HepG2 (cell line): Measurements from ENCODE around the gene TCAF1. TPM values are rescaled to one million over a fixed set of nuclear protein-coding genes. Genes with fewer than 3 reads are reported as not detected.
A peak's percentile ranks its signal among the peaks of the same experiment; 100 is the strongest.

ENCODE experiments used
- ETV5 ChIP-seq: IDR thresholded peaks from 2 replicates; pipeline ENCODE4 v1.6.1; 2018; ENCODE audit warnings: missing biosample characterization, missing genetic modification reagents, inconsistent platforms, borderline replicate concordance
- GABPA ChIP-seq, 2 experiments: IDR thresholded peaks; 2 replicates each; pipeline ENCODE4 v1.6.1; 2011 to 2016; ENCODE audit warnings: low read depth in 2 of 2, low read length in 1 of 2, missing biosample characterization in 1 of 2, missing genetic modification characterization in 1 of 2
- HDAC6 ChIP-seq: fragments of 200-600 bp; sonication (generic); IDR thresholded peaks from 2 replicates; pipeline ENCODE4 v1.7.0; 2017; ENCODE audit warnings: mild to moderate bottlenecking, antibody characterized with exemption, low read length, low read depth
- KDM2A ChIP-seq: sonication (generic); formaldehyde crosslinking; IDR thresholded peaks from 2 replicates; pipeline ENCODE4 v1.4.0; 2020; ENCODE audit warnings: low read depth, missing genetic modification reagents, borderline replicate concordance
- KMT2A ChIP-seq: sonication (generic); formaldehyde crosslinking; IDR thresholded peaks from 2 replicates; pipeline ENCODE4 v1.4.0; 2020; ENCODE audit warnings: missing genetic modification reagents
- MAX ChIP-seq: IDR thresholded peaks from 2 replicates; pipeline ENCODE4 v1.6.1; 2012; ENCODE audit warnings: inconsistent platforms
- MAZ ChIP-seq, 2 experiments: sonication (generic) in 1 of 2; formaldehyde crosslinking in 1 of 2; IDR thresholded peaks; 2 replicates each; pipeline versions ENCODE4 v1.5.0 to v1.6.1; 2012 to 2020; ENCODE audit warnings: low read depth in 2 of 2, mild to moderate bottlenecking in 2 of 2, borderline replicate concordance in 1 of 2, improper control_type of control experiment in 1 of 2, low read length in 1 of 2, missing genetic modification reagents in 1 of 2, moderate library complexity in 1 of 2
- NCOA5 ChIP-seq: sonication (generic); formaldehyde crosslinking; IDR thresholded peaks from 2 replicates; pipeline ENCODE4 v1.4.0; 2020; ENCODE audit warnings: missing genetic modification reagents
- RAD51 ChIP-seq: fragments of 450-650 bp; IDR thresholded peaks from 2 replicates; pipeline ENCODE4 v1.6.1; 2016; ENCODE audit warnings: borderline replicate concordance
- ZBTB49 ChIP-seq: sonication (generic); formaldehyde crosslinking; IDR thresholded peaks from 2 replicates; pipeline ENCODE4 v1.4.0; 2020; ENCODE audit warnings: missing genetic modification reagents, borderline replicate concordance
- ZKSCAN1 ChIP-seq: fragments of 150-350 bp; IDR thresholded peaks from 2 replicates; pipeline ENCODE4 v1.6.1; 2014; ENCODE audit warnings: low read length
- ZNF235 ChIP-seq: sonication (generic); formaldehyde crosslinking; IDR thresholded peaks from 2 replicates; pipeline ENCODE4 v1.8.1; 2023; ENCODE audit warnings: mild to moderate bottlenecking, missing genetic modification reagents, borderline replicate concordance
- ZNF605 ChIP-seq: sonication (generic); formaldehyde crosslinking; IDR thresholded peaks from 2 replicates; pipeline ENCODE4 v1.8.0; 2022; ENCODE audit warnings: mild to moderate bottlenecking, missing genetic modification reagents
- ZNF768 ChIP-seq: sonication (generic); formaldehyde crosslinking; IDR thresholded peaks from 2 replicates; pipeline ENCODE4 v1.4.0; 2020; ENCODE audit warnings: missing genetic modification reagents
- ZSCAN20 ChIP-seq: sonication (generic); formaldehyde crosslinking; IDR thresholded peaks from 2 replicates; pipeline ENCODE4 v1.4.0; 2020; ENCODE audit warnings: missing genetic modification reagents, mild to moderate bottlenecking, borderline replicate concordance
- polyA plus RNA-seq, 8 experiments: library from polyadenylated mRNA; depleted of rRNA in 3 of 8; stranded (reverse) in 7 of 8; unstranded in 1 of 8; fragments of >200 nt; fragmentation: Illumina TruSeq in 4 of 8; extraction: Trizol in 4 of 8; gene quantifications; 2 replicates each; pipeline versions ENCODE4 v1.2.1 to v1.2.3, GENCODE V29; 2011 to 2016; ENCODE audit warnings: low read depth in 4 of 8, missing spikeins in 1 of 8, mixed read lengths in 1 of 8; ENCODE audit not compliant: insufficient read depth in 1 of 8
- total RNA-seq, 5 experiments: library from RNA; depleted of rRNA; stranded (reverse); fragments of >200 nt; fragmentation: Illumina TruSeq; extraction: Trizol; gene quantifications; 2 replicates each; pipeline ENCODE4 v1.2.3, GENCODE V29; 2016; ENCODE audit warnings: low read depth in 1 of 5
- TF ChIP-seq, protein P1 (sequence below): sonication (generic); formaldehyde crosslinking; IDR thresholded peaks from 2 replicates; pipeline ENCODE4 v1.5.0; 2020; ENCODE audit warnings: mild to moderate bottlenecking, missing genetic modification reagents, moderate library complexity
- TF ChIP-seq, protein P2 (sequence below): sonication (generic); formaldehyde crosslinking; IDR thresholded peaks from 2 replicates; pipeline ENCODE4 v1.5.0; 2020; ENCODE audit warnings: mild to moderate bottlenecking, missing genetic modification reagents
- TF ChIP-seq, protein P3 (sequence below): sonication (generic); formaldehyde crosslinking; IDR thresholded peaks from 2 replicates; pipeline ENCODE4 v1.4.0; 2020; ENCODE audit warnings: missing genetic modification reagents
- TF ChIP-seq, protein P4 (sequence below): IDR thresholded peaks from 2 replicates; pipeline ENCODE4 v1.6.1; 2016; ENCODE audit warnings: missing genetic modification reagents, missing compliant biosample characterization
- TF ChIP-seq, protein P5 (sequence below): sonication (generic); formaldehyde crosslinking; IDR thresholded peaks from 2 replicates; pipeline ENCODE4 v1.4.0; 2020; ENCODE audit warnings: mild to moderate bottlenecking, missing genetic modification reagents

The TCAF1 gene
- total and polyA plus RNA-seq, 2 of the 13 experiments (the other 11 are each of a cell fraction or from before 2014, with no cell fraction given): 36.2 to 101 TPM

DNA sequence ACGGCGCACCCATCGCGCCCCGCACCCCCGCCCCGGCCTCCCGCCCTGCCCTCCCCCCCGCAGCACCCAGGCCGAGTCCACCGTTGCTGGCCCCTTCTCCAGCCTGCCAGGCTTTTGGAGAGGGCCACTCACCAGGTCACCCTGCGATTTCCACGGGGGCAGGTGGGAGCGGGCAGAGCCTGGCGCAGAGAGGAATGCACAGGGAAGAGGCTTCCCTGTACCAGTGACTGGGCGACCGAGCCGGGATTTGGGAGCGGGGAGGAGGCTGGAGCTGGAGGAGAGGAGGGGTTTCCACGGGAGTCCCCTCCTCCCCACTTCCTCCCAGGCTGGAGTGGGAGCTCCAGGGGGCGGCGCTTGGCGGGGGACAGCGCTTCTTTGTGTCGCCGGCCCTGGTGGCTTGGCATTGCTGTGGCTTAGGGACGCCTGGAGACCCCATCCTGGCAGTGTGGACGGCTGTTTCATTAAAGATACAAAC lies 19.3 kb downstream of the TCAF1 start (continued):
- TF ChIP-seq ZBTB49 (no peak), ZKSCAN1 (no peak), HDAC6 (no peak), ETV5 (CRISPR knock-in tag) (peak; percentile 38; the same call in 1 of the 2 replicates), MAZ (IDR thresholded peaks at IDR 0.05; ENCODE audit: borderline replicate concordance, low read depth, low read length) (no peak; the same call in 1 of the 2 replicates), MAZ (CRISPR knock-in tag; IDR thresholded peaks at IDR 0.05; ENCODE audit: low read depth) (no peak; the same call in 1 of the 2 replicates), KMT2A (CRISPR knock-in tag) (0 out of 2 replicates have a peak, but pooled peaks have one; percentile 45), NCOA5 (no peak), KDM2A (CRISPR knock-in tag) (peak; percentile 99), ZNF768 (CRISPR knock-in tag) (no peak), GABPA (IDR thresholded peaks at IDR 0.05; ENCODE audit: low read depth, low read length) (no peak), GABPA (CRISPR knock-in tag; IDR thresholded peaks at IDR 0.05; ENCODE audit: low read depth) (peak; percentile 40; the same call in 1 of the 2 replicates), ZNF605 (CRISPR knock-in tag) (peak; percentile 7; the same call in 1 of the 2 replicates), RAD51 (no peak), ZSCAN20 (CRISPR knock-in tag) (no peak), MAX (peak; percentile 6; the same call in 1 of the 2 replicates), ZNF235 (peak; percentile 40; the same call in 1 of the 2 replicates)
- TF ChIP-seq, protein P1, sequence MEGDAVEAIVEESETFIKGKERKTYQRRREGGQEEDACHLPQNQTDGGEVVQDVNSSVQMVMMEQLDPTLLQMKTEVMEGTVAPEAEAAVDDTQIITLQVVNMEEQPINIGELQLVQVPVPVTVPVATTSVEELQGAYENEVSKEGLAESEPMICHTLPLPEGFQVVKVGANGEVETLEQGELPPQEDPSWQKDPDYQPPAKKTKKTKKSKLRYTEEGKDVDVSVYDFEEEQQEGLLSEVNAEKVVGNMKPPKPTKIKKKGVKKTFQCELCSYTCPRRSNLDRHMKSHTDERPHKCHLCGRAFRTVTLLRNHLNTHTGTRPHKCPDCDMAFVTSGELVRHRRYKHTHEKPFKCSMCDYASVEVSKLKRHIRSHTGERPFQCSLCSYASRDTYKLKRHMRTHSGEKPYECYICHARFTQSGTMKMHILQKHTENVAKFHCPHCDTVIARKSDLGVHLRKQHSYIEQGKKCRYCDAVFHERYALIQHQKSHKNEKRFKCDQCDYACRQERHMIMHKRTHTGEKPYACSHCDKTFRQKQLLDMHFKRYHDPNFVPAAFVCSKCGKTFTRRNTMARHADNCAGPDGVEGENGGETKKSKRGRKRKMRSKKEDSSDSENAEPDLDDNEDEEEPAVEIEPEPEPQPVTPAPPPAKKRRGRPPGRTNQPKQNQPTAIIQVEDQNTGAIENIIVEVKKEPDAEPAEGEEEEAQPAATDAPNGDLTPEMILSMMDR (CRISPR knock-in tag): peak; percentile 26; the same call in 1 of the 2 replicates
- TF ChIP-seq, protein P2, sequence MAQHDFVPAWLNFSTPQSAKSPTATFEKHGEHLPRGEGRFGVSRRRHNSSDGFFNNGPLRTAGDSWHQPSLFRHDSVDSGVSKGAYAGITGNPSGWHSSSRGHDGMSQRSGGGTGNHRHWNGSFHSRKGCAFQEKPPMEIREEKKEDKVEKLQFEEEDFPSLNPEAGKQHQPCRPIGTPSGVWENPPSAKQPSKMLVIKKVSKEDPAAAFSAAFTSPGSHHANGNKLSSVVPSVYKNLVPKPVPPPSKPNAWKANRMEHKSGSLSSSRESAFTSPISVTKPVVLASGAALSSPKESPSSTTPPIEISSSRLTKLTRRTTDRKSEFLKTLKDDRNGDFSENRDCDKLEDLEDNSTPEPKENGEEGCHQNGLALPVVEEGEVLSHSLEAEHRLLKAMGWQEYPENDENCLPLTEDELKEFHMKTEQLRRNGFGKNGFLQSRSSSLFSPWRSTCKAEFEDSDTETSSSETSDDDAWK (CRISPR knock-in tag): no peak
- TF ChIP-seq, protein P3, sequence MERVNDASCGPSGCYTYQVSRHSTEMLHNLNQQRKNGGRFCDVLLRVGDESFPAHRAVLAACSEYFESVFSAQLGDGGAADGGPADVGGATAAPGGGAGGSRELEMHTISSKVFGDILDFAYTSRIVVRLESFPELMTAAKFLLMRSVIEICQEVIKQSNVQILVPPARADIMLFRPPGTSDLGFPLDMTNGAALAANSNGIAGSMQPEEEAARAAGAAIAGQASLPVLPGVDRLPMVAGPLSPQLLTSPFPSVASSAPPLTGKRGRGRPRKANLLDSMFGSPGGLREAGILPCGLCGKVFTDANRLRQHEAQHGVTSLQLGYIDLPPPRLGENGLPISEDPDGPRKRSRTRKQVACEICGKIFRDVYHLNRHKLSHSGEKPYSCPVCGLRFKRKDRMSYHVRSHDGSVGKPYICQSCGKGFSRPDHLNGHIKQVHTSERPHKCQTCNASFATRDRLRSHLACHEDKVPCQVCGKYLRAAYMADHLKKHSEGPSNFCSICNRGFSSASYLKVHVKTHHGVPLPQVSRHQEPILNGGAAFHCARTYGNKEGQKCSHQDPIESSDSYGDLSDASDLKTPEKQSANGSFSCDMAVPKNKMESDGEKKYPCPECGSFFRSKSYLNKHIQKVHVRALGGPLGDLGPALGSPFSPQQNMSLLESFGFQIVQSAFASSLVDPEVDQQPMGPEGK: peak; percentile 69
- TF ChIP-seq, protein P4, sequence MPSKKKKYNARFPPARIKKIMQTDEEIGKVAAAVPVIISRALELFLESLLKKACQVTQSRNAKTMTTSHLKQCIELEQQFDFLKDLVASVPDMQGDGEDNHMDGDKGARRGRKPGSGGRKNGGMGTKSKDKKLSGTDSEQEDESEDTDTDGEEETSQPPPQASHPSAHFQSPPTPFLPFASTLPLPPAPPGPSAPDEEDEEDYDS: peak; percentile 51
- TF ChIP-seq, protein P5, sequence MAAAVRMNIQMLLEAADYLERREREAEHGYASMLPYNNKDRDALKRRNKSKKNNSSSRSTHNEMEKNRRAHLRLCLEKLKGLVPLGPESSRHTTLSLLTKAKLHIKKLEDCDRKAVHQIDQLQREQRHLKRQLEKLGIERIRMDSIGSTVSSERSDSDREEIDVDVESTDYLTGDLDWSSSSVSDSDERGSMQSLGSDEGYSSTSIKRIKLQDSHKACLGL: 0 out of 2 replicates have a peak, but pooled peaks have one; percentile 35
